OCI-LY1 (cell line): Measurements from ENCODE around the gene NHLH2.

ENCODE experiments used
- H2AFZ ChIP-seq: fragments of 200-600 bp; sonication (generic), shearing (Covaris generic); 2 replicates; pipeline ENCODE4 v1.6.0; 2014; ENCODE audit warnings: antibody characterized with exemption, mild to moderate bottlenecking, low read length
- H3F3A ChIP-seq: fragments of 200-600 bp; sonication (generic), shearing (Covaris generic); 2 replicates; pipeline ENCODE4 v1.6.0; 2014; ENCODE audit warnings: mild to moderate bottlenecking, antibody characterized with exemption, low read length, moderate library complexity; ENCODE audit not compliant: insufficient read depth
- H3K27ac ChIP-seq: fragments of 200-600 bp; sonication (generic); 2 replicates; pipeline ENCODE4 v1.5.1; 2014; ENCODE audit warnings: low read length, mixed run types, mild to moderate bottlenecking, low read depth; ENCODE audit not compliant: poor library complexity, severe bottlenecking
- H3K27me3 ChIP-seq: fragments of 200-600 bp; sonication (generic); 2 replicates; pipeline ENCODE4 v1.6.0; 2014; ENCODE audit warnings: antibody characterized with exemption, mild to moderate bottlenecking, low read length, moderate library complexity; ENCODE audit not compliant: insufficient read depth
- H3K36me3 ChIP-seq: fragments of 200-600 bp; sonication (generic); 2 replicates; pipeline ENCODE4 v1.6.1; 2014; ENCODE audit warnings: mild to moderate bottlenecking, antibody characterized with exemption, low read length, moderate library complexity, mixed read lengths; ENCODE audit not compliant: insufficient read depth
- H3K4me1 ChIP-seq: fragments of 200-600 bp; sonication (generic); 2 replicates; pipeline ENCODE4 v1.5.1; 2014; ENCODE audit warnings: mild to moderate bottlenecking, low read length, moderate library complexity; ENCODE audit not compliant: insufficient read depth, severe bottlenecking
- H3K4me2 ChIP-seq: fragments of 200-600 bp; sonication (generic), shearing (Covaris generic); 2 replicates; pipeline ENCODE4 v1.6.1; 2014; ENCODE audit warnings: low read length
- H3K4me3 ChIP-seq: fragments of 200-600 bp; sonication (generic); 2 replicates; pipeline ENCODE4 v1.5.1; 2014; ENCODE audit warnings: low read length, low read depth, mild to moderate bottlenecking, mixed read lengths; ENCODE audit not compliant: poor library complexity, severe bottlenecking
- H3K79me2 ChIP-seq: fragments of 200-600 bp; shearing (Covaris generic); 2 replicates; pipeline ENCODE4 v1.6.1; 2016; ENCODE audit warnings: mixed run types, low read length, mixed read lengths; ENCODE audit not compliant: insufficient read depth
- H3K9ac ChIP-seq: fragments of 200-600 bp; sonication (generic), shearing (Covaris generic); 2 replicates; pipeline ENCODE4 v1.6.1; 2014; ENCODE audit warnings: mild to moderate bottlenecking, low read length, mixed read lengths
- H3K9me2 ChIP-seq: fragments of 200-600 bp; sonication (generic), shearing (Covaris generic); 2 replicates; pipeline ENCODE4 v1.6.1; 2014; ENCODE audit warnings: low read depth, mild to moderate bottlenecking, low read length, mixed read lengths
- H3K9me3 ChIP-seq: fragments of 200-600 bp; shearing (Covaris generic); 2 replicates; pipeline ENCODE4 v1.6.1; 2014; ENCODE audit warnings: low read length, mixed read lengths
- H4K20me1 ChIP-seq: fragments of 200-600 bp; sonication (generic), shearing (Covaris generic); 2 replicates; pipeline ENCODE4 v1.6.0; 2016; ENCODE audit warnings: mild to moderate bottlenecking, low read length; ENCODE audit not compliant: insufficient read depth
- EZH2 ChIP-seq: fragments of 200-600 bp; sonication (generic), shearing (Covaris generic); IDR thresholded peaks from 2 replicates; pipeline ENCODE4 v1.8.0; 2017; ENCODE audit warnings: borderline replicate concordance, mixed run types, mild to moderate bottlenecking, antibody characterized with exemption, low read length, moderate library complexity, mixed read lengths
- TF ChIP-seq, protein P1 (sequence below): fragments of 200-600 bp; sonication (generic), shearing (Covaris generic); IDR thresholded peaks from 2 replicates; pipeline ENCODE4 v1.5.1; 2017; ENCODE audit warnings: mild to moderate bottlenecking, antibody characterized with exemption, low read length, moderate library complexity, mixed read lengths

Gene NHLH2

DNA sequence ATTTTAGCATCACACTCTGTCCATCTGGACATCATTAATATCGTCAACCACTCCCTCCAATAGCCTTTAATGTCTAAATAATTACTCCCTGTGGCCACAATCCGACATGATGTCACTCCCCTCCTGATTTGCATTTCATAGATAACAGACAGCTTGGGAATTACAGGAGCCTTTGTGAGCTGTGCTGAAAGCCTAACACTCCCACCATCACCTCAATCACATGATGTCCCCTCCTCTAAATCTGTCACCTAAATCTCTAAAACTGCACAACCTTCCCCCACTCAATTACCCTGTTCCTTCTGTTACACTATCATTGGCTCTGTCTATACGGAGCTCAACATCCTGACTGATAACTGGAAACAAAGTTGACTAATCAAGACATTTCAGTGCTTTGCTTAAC, 14.3 kb downstream of the NHLH2 start:
- H3K79me2 ChIP-seq = no peaks in the 10 kb centered on the region
- H3K27me3 ChIP-seq = no peaks in the 10 kb centered on the region
- no peaks in the 10 kb centered on the region for H4K20me1 ChIP-seq
- TF ChIP-seq EZH2 = no peak
- TF ChIP-seq, protein P1, sequence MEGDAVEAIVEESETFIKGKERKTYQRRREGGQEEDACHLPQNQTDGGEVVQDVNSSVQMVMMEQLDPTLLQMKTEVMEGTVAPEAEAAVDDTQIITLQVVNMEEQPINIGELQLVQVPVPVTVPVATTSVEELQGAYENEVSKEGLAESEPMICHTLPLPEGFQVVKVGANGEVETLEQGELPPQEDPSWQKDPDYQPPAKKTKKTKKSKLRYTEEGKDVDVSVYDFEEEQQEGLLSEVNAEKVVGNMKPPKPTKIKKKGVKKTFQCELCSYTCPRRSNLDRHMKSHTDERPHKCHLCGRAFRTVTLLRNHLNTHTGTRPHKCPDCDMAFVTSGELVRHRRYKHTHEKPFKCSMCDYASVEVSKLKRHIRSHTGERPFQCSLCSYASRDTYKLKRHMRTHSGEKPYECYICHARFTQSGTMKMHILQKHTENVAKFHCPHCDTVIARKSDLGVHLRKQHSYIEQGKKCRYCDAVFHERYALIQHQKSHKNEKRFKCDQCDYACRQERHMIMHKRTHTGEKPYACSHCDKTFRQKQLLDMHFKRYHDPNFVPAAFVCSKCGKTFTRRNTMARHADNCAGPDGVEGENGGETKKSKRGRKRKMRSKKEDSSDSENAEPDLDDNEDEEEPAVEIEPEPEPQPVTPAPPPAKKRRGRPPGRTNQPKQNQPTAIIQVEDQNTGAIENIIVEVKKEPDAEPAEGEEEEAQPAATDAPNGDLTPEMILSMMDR = no peak
- no peak overlapping the region for H3K27ac ChIP-seq
- no peak overlapping the region for H3K4me2 ChIP-seq
- H3K4me1 ChIP-seq = no peaks in the 10 kb centered on the region
- no peaks in the 10 kb centered on the region for H3K36me3 ChIP-seq
- no peaks in the 10 kb centered on the region for H3F3A ChIP-seq
- no peak overlapping the region for H2AFZ ChIP-seq
- H3K9me3 ChIP-seq = no peaks in the 10 kb centered on the region
- no peak overlapping the region for H3K4me3 ChIP-seq
- H3K9ac ChIP-seq = no peak overlapping the region
- no peaks in the 10 kb centered on the region for H3K9me2 ChIP-seq

GRCh38 chr1:115822117-115822516, 18.8 kb downstream of the NHLH2 start:
- Histone ChIP-seq H2AFZ (no peak overlapping the region), H3K9me3 (no peaks in the 10 kb centered on the region), H3K79me2 (no peaks in the 10 kb centered on the region), H3K4me1 (no peaks in the 10 kb centered on the region), H3K36me3 (no peaks in the 10 kb centered on the region), H4K20me1 (no peaks in the 10 kb centered on the region), H3K27me3 (no peaks in the 10 kb centered on the region), H3K9me2 (no peaks in the 10 kb centered on the region), H3F3A (no peaks in the 10 kb centered on the region), H3K4me2 (no peak overlapping the region), H3K4me3 (no peak overlapping the region), H3K9ac (no peak overlapping the region), H3K27ac (no peak overlapping the region)
- TF ChIP-seq EZH2 = no peak
- TF ChIP-seq, protein P1 = no peak

DNA sequence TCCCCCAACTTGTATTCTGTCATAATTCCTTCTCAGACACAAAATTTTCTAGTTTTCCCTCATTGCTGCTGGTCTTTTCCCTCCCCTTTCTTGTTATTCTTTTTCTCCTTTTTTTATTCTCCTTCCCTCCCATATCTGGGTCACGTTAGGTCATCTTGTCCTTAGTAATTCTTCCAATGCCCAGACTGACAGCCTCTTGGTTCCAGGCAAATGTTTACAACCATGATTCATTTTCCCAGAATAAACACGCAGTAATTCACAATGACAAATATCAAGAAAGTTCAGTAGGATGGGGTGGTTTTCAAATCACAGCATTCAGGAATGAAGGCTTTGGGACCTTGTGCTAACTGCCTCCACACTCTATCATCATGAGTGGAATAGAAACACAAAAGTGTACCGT, 25.2 kb downstream of the NHLH2 start:
- no peak overlapping the region for H3K9ac ChIP-seq
- no peaks in the 10 kb centered on the region for H3K9me3 ChIP-seq
- no peaks in the 10 kb centered on the region for H3K4me1 ChIP-seq
- no peak overlapping the region for H3K4me2 ChIP-seq
- no peak overlapping the region for H3K4me3 ChIP-seq
- H3K79me2 ChIP-seq = no peaks in the 10 kb centered on the region
- no peak overlapping the region for H3K27ac ChIP-seq
- no peaks in the 10 kb centered on the region for H3K9me2 ChIP-seq
- H3K27me3 ChIP-seq = no peaks in the 10 kb centered on the region
- H3K36me3 ChIP-seq = no peaks in the 10 kb centered on the region
- no peaks in the 10 kb centered on the region for H3F3A ChIP-seq
- no peaks in the 10 kb centered on the region for H4K20me1 ChIP-seq
- no peak for TF ChIP-seq EZH2
- TF ChIP-seq, protein P1 = no peak
- H2AFZ ChIP-seq = no peak overlapping the region
